HTR-8/SVneo (cell line): ENCODE results near the gene TRAIP.
"Not testable (repeated sequence)": the region's sequence is repeated elsewhere in the genome, so short reads cannot be mapped to it uniquely, and the experiment has no call there.

ENCODE experiments used
- DNase-seq: peaks from one replicate; pipeline ENCODE4 v3.0.0; 2011; ENCODE audit warnings: low spot score, mixed read lengths; ENCODE audit not compliant: insufficient read length
- FAIRE-seq: peaks from 2 replicates; lab custom pipeline; 2011; peaks lifted over from hg19 to GRCh38; lab: Jason Lieb, UNC

Gene TRAIP

DNA sequence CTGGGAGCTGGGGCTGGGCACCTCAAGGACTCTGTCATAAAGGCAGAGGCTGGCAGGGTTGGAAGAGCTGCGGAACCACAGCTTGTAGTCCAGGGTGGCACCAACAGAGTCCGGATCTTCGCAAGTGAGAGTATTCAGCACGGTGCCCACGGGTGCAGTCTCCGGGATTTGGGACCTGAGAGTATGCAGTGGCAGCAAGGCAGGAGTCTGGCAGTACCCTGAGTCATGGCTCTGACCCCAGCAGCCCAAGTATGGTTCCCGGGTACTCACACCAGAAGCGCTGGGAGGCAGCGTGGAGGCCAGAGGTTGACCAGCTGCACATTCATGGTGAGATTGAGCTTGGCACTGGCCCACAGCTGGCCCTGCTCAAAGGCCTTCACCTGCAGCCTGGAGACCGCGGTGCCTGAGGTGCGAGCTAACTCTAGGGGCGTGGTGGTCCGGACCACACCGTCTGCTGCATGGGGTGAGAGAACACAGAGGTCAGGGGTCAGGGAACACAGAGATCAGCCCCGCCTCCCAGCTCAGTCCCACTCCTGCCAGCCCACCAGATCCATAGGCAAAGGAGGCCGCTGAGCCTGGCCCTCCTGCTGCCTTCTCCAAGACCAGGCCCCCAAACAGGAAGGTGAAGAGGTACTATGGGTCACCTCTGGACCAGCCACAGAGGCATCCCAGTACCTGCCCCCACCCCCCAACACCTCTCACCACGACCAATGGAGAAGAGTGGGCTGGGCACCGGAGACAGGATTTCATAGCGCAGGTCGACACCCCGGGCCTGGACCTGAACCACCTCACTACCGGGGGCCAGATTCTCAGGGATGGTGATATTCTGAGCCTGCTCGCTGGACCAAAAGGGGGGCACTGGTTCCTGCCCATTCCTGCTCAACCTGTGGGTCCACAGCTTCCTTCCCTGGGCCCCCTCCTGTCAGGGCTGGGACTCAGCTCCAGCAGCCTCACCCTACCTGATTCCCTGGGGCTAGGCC lies 61.1 kb downstream of the TRAIP start:
- FAIRE-seq (no peak), DNase-seq (no peak)

GRCh38 chr3:49794431-49794830 lies 61.9 kb downstream of the TRAIP start:
- FAIRE-seq (no peak), DNase-seq (no peak)

- no peak for FAIRE-seq
Measured at GRCh38 chr3:49793486-49794085, 62.8 kb downstream of the TRAIP start.

GRCh38 chr3:49792371-49793150 lies 63.8 kb downstream of the TRAIP start:
- DNase-seq (no peak), FAIRE-seq (peak; percentile 31)

More at GRCh38 chr3:49793486-49794085, 62.8 kb downstream of the TRAIP start:
- no peak for DNase-seq

GRCh38 chr3:49791571-49791970 lies 64.8 kb downstream of the TRAIP start:
- DNase-seq = no peak
- FAIRE-seq = peak; percentile 4

DNA sequence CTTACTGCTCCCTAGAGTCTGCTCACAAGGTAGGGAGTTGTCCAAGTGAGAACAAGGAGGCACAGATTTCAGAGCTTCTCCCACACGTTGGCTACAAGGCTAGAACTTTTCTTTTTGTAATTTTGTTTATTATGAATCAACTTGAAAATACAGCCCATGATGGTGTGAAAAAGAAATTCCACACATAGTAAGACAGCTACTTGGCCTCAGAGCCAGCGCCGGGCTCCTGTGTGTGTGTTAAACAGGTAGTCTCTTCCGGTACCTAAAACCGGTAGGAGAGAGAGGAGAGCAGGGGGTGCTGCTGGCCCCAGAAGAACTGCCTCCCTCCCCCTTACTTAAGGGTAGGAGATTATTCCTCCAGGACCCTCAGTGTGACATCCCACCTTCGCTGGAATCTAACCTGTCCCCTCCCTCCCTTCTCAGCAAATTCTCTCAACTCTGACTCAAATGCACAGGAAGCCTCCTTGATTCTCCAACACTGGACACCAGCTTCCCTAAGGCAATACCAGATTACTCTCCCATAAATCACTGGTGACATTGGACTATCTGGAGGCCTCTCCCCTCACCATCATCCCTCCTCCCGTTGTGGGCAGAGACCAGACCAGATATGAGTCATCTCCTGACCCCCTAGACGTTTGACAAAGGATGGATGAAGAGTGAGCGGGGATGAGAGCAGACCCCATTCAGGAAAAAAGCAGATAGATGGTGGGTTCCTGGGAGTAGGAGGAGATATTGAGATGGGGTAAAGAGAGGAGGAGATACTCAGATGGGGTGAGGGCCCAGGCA lies 65.5 kb downstream of the TRAIP start:
- peak; percentile 91 for DNase-seq
- peak; percentile 91 for FAIRE-seq

GRCh38 chr3:49788056-49788455 lies 68.3 kb downstream of the TRAIP start:
- DNase-seq (no peak), FAIRE-seq (no peak)

DNA sequence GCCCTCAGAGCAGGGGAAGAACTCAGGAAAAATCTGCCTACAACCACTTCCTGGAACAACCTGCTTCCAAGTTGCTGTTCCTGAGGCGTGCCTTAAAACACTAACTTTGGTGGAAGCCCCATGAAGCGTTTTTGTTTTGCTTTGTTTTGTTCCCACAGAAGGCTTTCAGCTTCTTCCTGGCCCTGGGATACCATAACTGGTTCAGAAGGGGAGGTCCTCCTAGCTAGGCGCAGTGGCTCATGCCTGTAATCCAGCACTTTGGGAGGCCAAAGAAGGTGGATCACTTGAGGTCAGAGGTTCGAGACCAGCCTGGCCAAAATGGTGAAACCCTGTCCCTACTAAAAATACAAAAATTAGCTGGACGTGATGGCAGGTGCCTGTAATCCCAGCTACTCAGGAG lies 68.8 kb downstream of the TRAIP start:
- DNase-seq (no peak), FAIRE-seq (no peak)

DNA sequence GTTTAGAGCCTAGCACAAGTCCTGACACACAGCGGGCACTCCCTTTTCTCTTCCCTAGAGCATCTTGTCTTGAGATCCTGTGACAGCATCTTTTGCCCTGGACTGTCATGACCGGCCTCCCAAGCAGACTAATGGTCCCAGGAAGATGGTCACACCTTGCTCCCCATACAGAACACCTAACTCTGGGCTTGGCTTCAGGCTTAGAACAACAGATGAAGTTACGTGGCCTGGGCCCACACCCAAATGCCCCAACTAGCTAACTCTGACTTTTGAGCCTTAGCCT lies 69.2 kb downstream of the TRAIP start:
- FAIRE-seq (peak; percentile 23), DNase-seq (no peak)

- FAIRE-seq = peak; percentile 100
Measured at GRCh38 chr3:49786357-49787181, 69.8 kb downstream of the TRAIP start, which contains the start of gene IP6K1. TSS of gene IP6K1 (minus strand) at chr3:49786542. CDS start at chr3:49748040, 38,502 bp downstream.

DNA sequence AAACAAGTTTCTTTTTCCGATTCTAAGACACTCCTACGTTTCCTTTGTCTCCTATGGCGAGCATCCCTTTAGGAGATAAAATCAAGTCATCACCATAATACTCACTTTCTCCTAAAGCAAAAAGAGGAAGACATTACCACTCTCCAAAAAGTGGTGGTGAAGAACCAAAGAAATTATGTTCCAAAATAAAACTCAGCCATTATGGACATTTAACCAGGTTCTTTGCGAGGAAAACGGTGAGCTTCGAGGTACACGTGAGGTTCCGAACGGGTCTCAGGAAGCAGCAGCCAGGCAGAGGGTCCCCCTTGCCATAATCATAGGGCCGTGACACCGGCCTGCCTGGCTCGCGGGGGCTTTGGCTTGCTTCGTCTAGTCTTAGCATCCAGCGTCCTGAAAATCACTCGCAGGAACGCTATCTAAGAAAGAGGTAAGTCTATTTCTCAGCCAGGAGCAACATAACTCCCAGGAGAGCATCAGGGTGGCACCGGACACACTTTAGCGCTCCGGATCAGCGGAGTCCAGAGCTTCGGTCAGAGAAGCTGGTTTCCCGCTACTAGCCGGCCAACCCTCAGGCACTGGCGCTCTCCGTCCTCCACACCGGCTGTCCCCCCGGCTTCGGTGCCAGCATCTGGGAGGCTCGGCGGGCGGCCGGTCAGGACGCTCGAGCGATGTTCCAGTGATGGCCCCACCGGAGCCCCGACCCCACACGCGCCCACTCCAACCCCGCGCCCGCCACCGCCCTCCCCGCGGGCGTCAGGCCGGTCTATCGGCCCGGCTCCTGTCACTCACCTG lies 70.6 kb downstream of the TRAIP start:
- FAIRE-seq = no peak
- no peak for DNase-seq

More at GRCh38 chr3:49786357-49787181, 69.8 kb downstream of the TRAIP start, which contains the start of gene IP6K1:
- peak; percentile 100 for DNase-seq

GRCh38 chr3:49782277-49782676 lies 74.1 kb downstream of the TRAIP start:
- FAIRE-seq, DNase-seq: not testable (repeated sequence)

GRCh38 chr3:49781415-49782199 lies 74.8 kb downstream of the TRAIP start:
- no peak for FAIRE-seq
- no peak for DNase-seq

- DNase-seq, FAIRE-seq: not testable (repeated sequence)
Measured at GRCh38 chr3:49780975-49781365, 75.4 kb downstream of the TRAIP start.

DNA sequence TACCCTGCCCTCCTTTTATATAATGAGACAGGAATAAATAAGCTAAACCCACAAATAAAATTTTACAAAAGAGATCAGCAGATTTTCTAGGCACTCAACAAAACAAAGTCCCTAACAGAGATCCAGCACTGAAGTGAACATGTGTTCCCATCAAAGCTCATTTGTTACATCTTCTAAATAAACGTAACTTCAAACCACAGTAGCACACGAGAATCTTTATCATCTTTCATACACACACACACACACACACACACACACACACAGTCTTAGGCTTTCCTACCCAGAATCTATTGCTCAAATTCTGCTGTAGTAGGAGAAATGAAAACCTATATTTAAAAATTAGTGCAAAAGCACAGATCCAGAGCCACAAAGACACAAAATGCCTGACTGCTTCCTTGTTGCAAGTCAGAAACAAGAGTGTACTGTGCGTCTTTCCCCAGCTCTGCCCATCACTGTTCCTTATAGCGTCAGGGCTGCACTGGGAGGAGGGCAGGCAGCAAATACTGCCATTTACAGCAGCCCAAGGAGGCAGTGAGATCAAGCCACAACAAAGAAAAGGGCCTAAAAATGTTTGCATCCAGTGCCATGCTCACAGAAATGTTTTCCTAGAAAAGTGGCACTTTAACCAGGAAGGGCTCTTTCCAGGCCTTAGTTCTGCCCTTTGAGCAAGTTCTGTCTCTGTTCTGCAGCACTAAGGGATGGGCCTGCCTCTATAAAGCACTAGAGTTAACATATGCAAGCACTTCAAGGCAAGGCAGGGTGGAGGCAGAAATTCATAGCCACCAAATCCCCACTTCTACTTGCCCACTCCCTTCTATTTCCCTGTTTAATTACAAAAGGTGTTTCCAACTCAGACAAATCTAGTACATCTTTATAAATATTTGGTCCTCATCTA lies 76.0 kb downstream of the TRAIP start:
- no peak for FAIRE-seq
- DNase-seq = no peak

GRCh38 chr3:49779358-49780079 lies 76.8 kb downstream of the TRAIP start:
- no peak for FAIRE-seq
- no peak for DNase-seq
